Measurements from ENCODE around the gene ARHGAP20. TPM values are rescaled to one million over a fixed set of nuclear protein-coding genes. Genes with fewer than 3 reads are reported as not detected.

The ARHGAP20 gene
- total and polyA plus RNA-seq, 2 donors (not counting 1 experiment from before 2014, with no cell fraction given), result 9.4 to 18.1 TPM

- H3K4me2 ChIP-seq (ENCODE audit: extremely low read depth, insufficient read depth, low read length), result no peak overlapping the region
- H3K27me3 ChIP-seq (ENCODE audit: control insufficient read depth, insufficient read depth, low read length), result no peaks in the 10 kb centered on the region
- no peak for DNase-seq (ENCODE audit: low read depth in 2 of 2)
- no peak overlapping the region for H3K9ac ChIP-seq (ENCODE audit: insufficient read depth, low read length)
- H3K27ac ChIP-seq (ENCODE audit: insufficient read depth, low read length), result no peak overlapping the region
- H3K79me2 ChIP-seq (ENCODE audit: control insufficient read depth, insufficient read depth, low read length), result no peaks in the 10 kb centered on the region
- TF ChIP-seq EZH2 (IDR thresholded peaks at IDR 0.05; ENCODE audit: low read length, missing control alignments), result no peak
- H3K4me1 ChIP-seq (ENCODE audit: control insufficient read depth, extremely low read depth, insufficient read depth, low read length), result no peaks in the 10 kb centered on the region
- H2AFZ ChIP-seq (ENCODE audit: low read length), result no peak overlapping the region
- no peaks in the 10 kb centered on the region for H4K20me1 ChIP-seq (ENCODE audit: control insufficient read depth, extremely low read depth, insufficient read depth, low read length)
- no peaks in the 10 kb centered on the region for H3K36me3 ChIP-seq (ENCODE audit: control insufficient read depth, insufficient read depth, low read length)
- H3K4me3 ChIP-seq (replicated peaks in 1 of 4; ENCODE audit: control extremely low read depth in 1 of 4, insufficient read depth in 1 of 4, low read depth in 3 of 4, low read length in 4 of 4), result no peak overlapping the region
- no peaks in the 10 kb centered on the region for H3K9me3 ChIP-seq (ENCODE audit: control insufficient read depth, insufficient read depth, low read depth, low read length)
Observed at GRCh38 chr11:110601936-110602335, 110.3 kb downstream of the ARHGAP20 start.

GRCh38 chr11:110600322-110600721, 111.9 kb downstream of the ARHGAP20 start:
- Histone ChIP-seq H3K4me2 (ENCODE audit: extremely low read depth, insufficient read depth, low read length) (no peak overlapping the region), H3K9me3 (ENCODE audit: control insufficient read depth, insufficient read depth, low read depth, low read length) (no peaks in the 10 kb centered on the region), H4K20me1 (ENCODE audit: control insufficient read depth, extremely low read depth, insufficient read depth, low read length) (no peaks in the 10 kb centered on the region), H3K36me3 (ENCODE audit: control insufficient read depth, insufficient read depth, low read length) (no peaks in the 10 kb centered on the region), H3K9ac (ENCODE audit: insufficient read depth, low read length) (no peak overlapping the region), H3K4me3 (replicated peaks in 1 of 4; ENCODE audit: control extremely low read depth in 1 of 4, insufficient read depth in 1 of 4, low read depth in 3 of 4, low read length in 4 of 4) (no peak overlapping the region), H3K4me1 (ENCODE audit: control insufficient read depth, extremely low read depth, insufficient read depth, low read length) (no peaks in the 10 kb centered on the region), H3K79me2 (ENCODE audit: control insufficient read depth, insufficient read depth, low read length) (no peaks in the 10 kb centered on the region), H2AFZ (ENCODE audit: low read length) (no peak overlapping the region), H3K27me3 (ENCODE audit: control insufficient read depth, insufficient read depth, low read length) (no peaks in the 10 kb centered on the region), H3K27ac (ENCODE audit: insufficient read depth, low read length) (no peak overlapping the region)
- no peak for TF ChIP-seq CTCF (conservative IDR thresholded peaks at IDR 0.05 in 1 of 2, IDR thresholded peaks at IDR 0.05 in 1 of 2; ENCODE audit: low read depth in 1 of 2, low read length in 2 of 2)
- DNase-seq (ENCODE audit: low read depth in 2 of 2), result no peak

- Histone ChIP-seq H4K20me1 (ENCODE audit: control insufficient read depth, extremely low read depth, insufficient read depth, low read length) (no peaks in the 10 kb centered on the region), H3K4me3 (replicated peaks in 1 of 4; ENCODE audit: control extremely low read depth in 1 of 4, insufficient read depth in 1 of 4, low read depth in 3 of 4, low read length in 4 of 4) (no peak overlapping the region), H3K9ac (ENCODE audit: insufficient read depth, low read length) (no peak overlapping the region), H3K4me1 (ENCODE audit: control insufficient read depth, extremely low read depth, insufficient read depth, low read length) (no peaks in the 10 kb centered on the region), H3K36me3 (ENCODE audit: control insufficient read depth, insufficient read depth, low read length) (no peaks in the 10 kb centered on the region), H3K9me3 (ENCODE audit: control insufficient read depth, insufficient read depth, low read depth, low read length) (no peaks in the 10 kb centered on the region), H3K27ac (ENCODE audit: insufficient read depth, low read length) (no peak overlapping the region), H3K4me2 (ENCODE audit: extremely low read depth, insufficient read depth, low read length) (no peak overlapping the region), H2AFZ (ENCODE audit: low read length) (no peak overlapping the region), H3K79me2 (ENCODE audit: control insufficient read depth, insufficient read depth, low read length) (no peaks in the 10 kb centered on the region), H3K27me3 (ENCODE audit: control insufficient read depth, insufficient read depth, low read length) (no peaks in the 10 kb centered on the region)
- TF ChIP-seq CTCF (conservative IDR thresholded peaks at IDR 0.05 in 1 of 2, IDR thresholded peaks at IDR 0.05 in 1 of 2; ENCODE audit: low read depth in 1 of 2, low read length in 2 of 2) (no peak), EZH2 (IDR thresholded peaks at IDR 0.05; ENCODE audit: low read length, missing control alignments) (no peak)
- DNase-seq (ENCODE audit: low read depth in 2 of 2), result no peak
Observed at GRCh38 chr11:110599207-110599606, 113.0 kb downstream of the ARHGAP20 start.

Measured in fibroblast of lung (primary cell).